Stimulated activated naive CD8-positive, alpha-beta T cell treated with anti-CD3 and anti-CD28 coated beads, Interleukin-15, amount 100 ng/mL, for 72 hours (primary cell): ENCODE results near the gene KCNQ1OT1.
A peak's percentile ranks its signal among the peaks of the same experiment; 100 is the strongest.

Source experiments
- ATAC-seq: fragments of 150-1000 bp; cut with Tn5 transposase; 2 replicates; pipeline ENCODE4 v1.10.0; 2021; ENCODE audit warnings: mild to moderate bottlenecking, moderate library complexity
- DNase-seq, 2 donors: peaks; one replicate each; pipeline ENCODE4 v3.0.0; 2021 to 2022
- H3K27ac Mint-ChIP-seq, 2 donors: one replicate each; pipeline ENCODE4 v1.8.0; 2022; ENCODE audit warnings: mild to moderate bottlenecking in 2 of 2, mixed read lengths in 2 of 2, moderate library complexity in 2 of 2
- H3K27me3 Mint-ChIP-seq: one replicate; pipeline ENCODE4 v1.8.0; 2022; ENCODE audit warnings: mixed read lengths
- H3K4me1 Mint-ChIP-seq: one replicate; pipeline ENCODE4 v1.8.0; 2022; ENCODE audit warnings: mild to moderate bottlenecking, mixed read lengths
- H3K4me3 Mint-ChIP-seq, 2 donors: one replicate each; pipeline ENCODE4 v1.8.0; 2022; ENCODE audit warnings: mild to moderate bottlenecking in 2 of 2, mixed read lengths in 2 of 2, moderate library complexity in 1 of 2
- H3K9me3 Mint-ChIP-seq, 2 donors: one replicate each; pipeline ENCODE4 v1.8.0; 2022; ENCODE audit warnings: mixed read lengths in 2 of 2

KCNQ1OT1 gene

GRCh38 chr11:2715716-2716350, 16.0 kb upstream of the KCNQ1OT1 start:
- Mint-ChIP-seq H3K4me1 (no peaks in the 10 kb centered on the region), H3K9me3 (no peaks in the 10 kb centered on the region), H3K4me3 (no peak overlapping the region), H3K27ac (no peak overlapping the region), H3K27me3 (no peaks in the 10 kb centered on the region)
- DNase-seq (no peak), ATAC-seq (no peak)

- ATAC-seq (no peak), DNase-seq (no peak)
- H3K9me3 Mint-ChIP-seq = peaks cover 0 to 8% of the 10 kb centered on the region in 2 donors
- no peaks in the 10 kb centered on the region for H3K4me1 Mint-ChIP-seq
- no peaks in the 10 kb centered on the region for H3K27me3 Mint-ChIP-seq
- H3K27ac Mint-ChIP-seq = peak overlapping the region in 1 of 2 donors; percentile 60
- H3K4me3 Mint-ChIP-seq = no peak overlapping the region
Measured at GRCh38 chr11:2714871-2715270, 15.1 kb upstream of the KCNQ1OT1 start.

GRCh38 chr11:2714463-2714800, 14.6 kb upstream of the KCNQ1OT1 start:
- no peak overlapping the region for H3K4me3 Mint-ChIP-seq
- H3K27ac Mint-ChIP-seq = no peak overlapping the region
- ATAC-seq = no peak
- peaks cover 0 to 12% of the 10 kb centered on the region in 2 donors for H3K9me3 Mint-ChIP-seq
- H3K4me1 Mint-ChIP-seq = no peaks in the 10 kb centered on the region
- no peak for DNase-seq
- no peaks in the 10 kb centered on the region for H3K27me3 Mint-ChIP-seq

- Mint-ChIP-seq H3K9me3 (peaks cover 0 to 15% of the 10 kb centered on the region in 2 donors), H3K27me3 (no peaks in the 10 kb centered on the region), H3K4me3 (no peak overlapping the region), H3K27ac (no peak overlapping the region), H3K4me1 (no peaks in the 10 kb centered on the region)
- ATAC-seq (no peak), DNase-seq (no peak)
Measured at GRCh38 chr11:2713661-2714462, 14.1 kb upstream of the KCNQ1OT1 start.

- H3K4me3 Mint-ChIP-seq = no peak overlapping the region
- DNase-seq (no peak), ATAC-seq (no peak)
- H3K4me1 Mint-ChIP-seq = no peaks in the 10 kb centered on the region
- H3K9me3 Mint-ChIP-seq = peaks cover 0 to 15% of the 10 kb centered on the region in 2 donors
- H3K27ac Mint-ChIP-seq = peak overlapping the region in 1 of 2 donors; percentile 9
- H3K27me3 Mint-ChIP-seq = no peaks in the 10 kb centered on the region
Measured at GRCh38 chr11:2713094-2713493, 13.3 kb upstream of the KCNQ1OT1 start.

- Mint-ChIP-seq H3K4me3 (no peak overlapping the region), H3K27ac (peak overlapping the region in 1 of 2 donors; percentile 39), H3K9me3 (peaks cover 0 to 22% of the 10 kb centered on the region in 2 donors), H3K4me1 (no peaks in the 10 kb centered on the region), H3K27me3 (no peaks in the 10 kb centered on the region)
- ATAC-seq (no peak), DNase-seq (no peak)
Measured at GRCh38 chr11:2711161-2711560, 11.4 kb upstream of the KCNQ1OT1 start.

- ATAC-seq = no peak
- peaks cover 5 to 29% of the 10 kb centered on the region in 2 donors for H3K9me3 Mint-ChIP-seq
- H3K27me3 Mint-ChIP-seq = no peaks in the 10 kb centered on the region
- H3K4me3 Mint-ChIP-seq = no peak overlapping the region
- H3K4me1 Mint-ChIP-seq = no peaks in the 10 kb centered on the region
- no peak overlapping the region for H3K27ac Mint-ChIP-seq
- DNase-seq = no peak
Measured at GRCh38 chr11:2709429-2709828, 9.6 kb upstream of the KCNQ1OT1 start.

GRCh38 chr11:2708757-2709281, 9.0 kb upstream of the KCNQ1OT1 start:
- ATAC-seq (no peak), DNase-seq (no peak)
- no peaks in the 10 kb centered on the region for H3K4me1 Mint-ChIP-seq
- H3K27me3 Mint-ChIP-seq = no peaks in the 10 kb centered on the region
- H3K4me3 Mint-ChIP-seq = no peak overlapping the region
- peaks cover 5 to 29% of the 10 kb centered on the region in 2 donors for H3K9me3 Mint-ChIP-seq
- H3K27ac Mint-ChIP-seq = peak overlapping the region in 1 of 2 donors; percentile 27

GRCh38 chr11:2708151-2708581, 8.4 kb upstream of the KCNQ1OT1 start:
- Mint-ChIP-seq H3K27ac (no peak overlapping the region), H3K4me1 (no peaks in the 10 kb centered on the region), H3K4me3 (no peak overlapping the region), H3K9me3 (peaks cover 5 to 29% of the 10 kb centered on the region in 2 donors), H3K27me3 (no peaks in the 10 kb centered on the region)
- DNase-seq (no peak), ATAC-seq (no peak)

GRCh38 chr11:2707736-2708135, 7.9 kb upstream of the KCNQ1OT1 start:
- ATAC-seq (no peak), DNase-seq (no peak)
- H3K27me3 Mint-ChIP-seq = no peaks in the 10 kb centered on the region
- no peaks in the 10 kb centered on the region for H3K4me1 Mint-ChIP-seq
- peaks cover 5 to 29% of the 10 kb centered on the region in 2 donors for H3K9me3 Mint-ChIP-seq
- H3K27ac Mint-ChIP-seq = no peak overlapping the region
- no peak overlapping the region for H3K4me3 Mint-ChIP-seq

GRCh38 chr11:2706321-2706720, 6.5 kb upstream of the KCNQ1OT1 start:
- Mint-ChIP-seq H3K4me1 (peaks cover 2% of the 10 kb centered on the region), H3K27ac (no peak overlapping the region), H3K9me3 (peaks cover 5 to 29% of the 10 kb centered on the region in 2 donors), H3K4me3 (no peak overlapping the region), H3K27me3 (no peaks in the 10 kb centered on the region)
- ATAC-seq (no peak), DNase-seq (no peak)

GRCh38 chr11:2704896-2705606, 5.3 kb upstream of the KCNQ1OT1 start:
- Mint-ChIP-seq H3K4me3 (no peak overlapping the region), H3K27ac (peak overlapping the region in 1 of 2 donors; percentile 54), H3K27me3 (no peaks in the 10 kb centered on the region), H3K4me1 (peaks cover 8% of the 10 kb centered on the region), H3K9me3 (peaks cover 5 to 23% of the 10 kb centered on the region in 2 donors)
- ATAC-seq = no peak
- DNase-seq = no peak

GRCh38 chr11:2704356-2704755, 4.6 kb upstream of the KCNQ1OT1 start:
- Mint-ChIP-seq H3K4me1 (peaks cover 8% of the 10 kb centered on the region), H3K27ac (no peak overlapping the region), H3K27me3 (no peaks in the 10 kb centered on the region), H3K9me3 (peaks cover 5 to 16% of the 10 kb centered on the region in 2 donors), H3K4me3 (no peak overlapping the region)
- ATAC-seq = no peak
- DNase-seq = no peak

- H3K4me3 Mint-ChIP-seq = no peak overlapping the region
- no peak for DNase-seq
- no peak overlapping the region for H3K27ac Mint-ChIP-seq
- peaks cover 5 to 14% of the 10 kb centered on the region in 2 donors for H3K9me3 Mint-ChIP-seq
- peaks cover 15% of the 10 kb centered on the region for H3K4me1 Mint-ChIP-seq
- no peaks in the 10 kb centered on the region for H3K27me3 Mint-ChIP-seq
- ATAC-seq = no peak
Measured at GRCh38 chr11:2703363-2704141, 3.8 kb upstream of the KCNQ1OT1 start.

- DNase-seq = no peak
- no peak for ATAC-seq
- Mint-ChIP-seq H3K9me3 (peaks cover 5 to 14% of the 10 kb centered on the region in 2 donors), H3K27me3 (no peaks in the 10 kb centered on the region), H3K4me1 (peaks cover 20% of the 10 kb centered on the region), H3K4me3 (no peak overlapping the region), H3K27ac (no peak overlapping the region)
Measured at GRCh38 chr11:2702771-2703362, 3.1 kb upstream of the KCNQ1OT1 start.
